Measurements from ENCODE around the gene ARHGAP11A.

ARHGAP11A gene

GRCh38 chr15:32657198-32657883 is 42.0 kb downstream of the ARHGAP11A start:
- Histone ChIP-seq H3K27ac (no peak overlapping the region), H3K4me3 (ENCODE audit: low read depth, low read length) (no peak overlapping the region)
- no peak for DNase-seq

GRCh38 chr15:32657941-32658340 is 42.6 kb downstream of the ARHGAP11A start:
- no peak for DNase-seq
- no peak overlapping the region for H3K27ac ChIP-seq

More at GRCh38 chr15:32657198-32657883, 42.0 kb downstream of the ARHGAP11A start:
- H3K9me3 ChIP-seq (ENCODE audit: severe bottlenecking): no peaks in the 10 kb centered on the region
- TF ChIP-seq, protein P1, sequence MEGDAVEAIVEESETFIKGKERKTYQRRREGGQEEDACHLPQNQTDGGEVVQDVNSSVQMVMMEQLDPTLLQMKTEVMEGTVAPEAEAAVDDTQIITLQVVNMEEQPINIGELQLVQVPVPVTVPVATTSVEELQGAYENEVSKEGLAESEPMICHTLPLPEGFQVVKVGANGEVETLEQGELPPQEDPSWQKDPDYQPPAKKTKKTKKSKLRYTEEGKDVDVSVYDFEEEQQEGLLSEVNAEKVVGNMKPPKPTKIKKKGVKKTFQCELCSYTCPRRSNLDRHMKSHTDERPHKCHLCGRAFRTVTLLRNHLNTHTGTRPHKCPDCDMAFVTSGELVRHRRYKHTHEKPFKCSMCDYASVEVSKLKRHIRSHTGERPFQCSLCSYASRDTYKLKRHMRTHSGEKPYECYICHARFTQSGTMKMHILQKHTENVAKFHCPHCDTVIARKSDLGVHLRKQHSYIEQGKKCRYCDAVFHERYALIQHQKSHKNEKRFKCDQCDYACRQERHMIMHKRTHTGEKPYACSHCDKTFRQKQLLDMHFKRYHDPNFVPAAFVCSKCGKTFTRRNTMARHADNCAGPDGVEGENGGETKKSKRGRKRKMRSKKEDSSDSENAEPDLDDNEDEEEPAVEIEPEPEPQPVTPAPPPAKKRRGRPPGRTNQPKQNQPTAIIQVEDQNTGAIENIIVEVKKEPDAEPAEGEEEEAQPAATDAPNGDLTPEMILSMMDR (IDR thresholded peaks at IDR 0.05; ENCODE audit: low read depth, low read length): no peak
- no peaks in the 10 kb centered on the region for H3K36me3 ChIP-seq
- H3K27me3 ChIP-seq (ENCODE audit: insufficient read depth, low read depth, severe bottlenecking): no peaks in the 10 kb centered on the region

DNA sequence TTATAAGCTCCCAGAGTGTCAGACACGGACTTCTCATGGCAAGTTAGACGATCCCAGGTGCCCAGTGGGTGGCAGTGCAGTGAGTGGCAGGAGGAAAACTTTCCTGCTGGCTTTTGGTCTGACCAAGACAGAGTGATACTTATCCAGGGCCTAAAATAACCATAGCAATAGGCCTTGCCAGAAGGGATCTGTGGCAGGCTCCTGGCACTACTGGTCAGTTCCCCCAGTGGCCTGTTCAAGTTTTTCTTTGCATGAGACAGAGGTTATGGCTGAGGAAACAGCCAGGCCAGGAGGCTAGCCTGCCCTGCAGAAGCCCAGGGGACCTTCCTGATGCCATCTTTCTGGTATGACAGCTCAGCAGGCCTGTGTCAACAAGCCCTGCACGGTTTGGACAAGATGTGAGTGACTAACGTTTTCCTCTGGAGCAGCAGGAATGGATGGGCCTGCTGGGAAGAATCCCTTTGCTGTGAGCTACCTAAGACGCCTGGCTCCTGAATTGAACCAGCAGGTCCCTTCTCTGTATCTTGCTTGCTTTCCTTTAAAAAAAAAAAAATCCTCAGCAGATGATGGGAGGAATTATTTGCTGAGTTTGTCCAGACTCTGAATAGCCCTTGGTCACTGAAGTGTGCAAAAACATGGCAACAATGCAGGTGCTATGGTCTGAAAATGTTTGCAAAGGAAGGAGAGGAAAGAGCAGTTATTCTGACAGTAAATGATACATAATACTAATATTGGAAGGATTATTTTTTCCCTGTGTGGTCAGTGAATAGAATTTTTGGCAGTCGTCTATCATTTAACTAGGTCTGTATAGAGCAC is 44.2 kb downstream of the ARHGAP11A start:
- no peaks in the 10 kb centered on the region for H3K9me3 ChIP-seq (ENCODE audit: severe bottlenecking)
- H3K36me3 ChIP-seq: no peaks in the 10 kb centered on the region
- H3K27ac ChIP-seq: no peak overlapping the region
- no peak for DNase-seq
- no peak overlapping the region for H3K4me3 ChIP-seq (ENCODE audit: low read depth, low read length)
- H3K27me3 ChIP-seq (ENCODE audit: insufficient read depth, low read depth, severe bottlenecking): no peaks in the 10 kb centered on the region
- TF ChIP-seq, protein P1 (IDR thresholded peaks at IDR 0.05; ENCODE audit: low read depth, low read length): no peak

More at GRCh38 chr15:32657941-32658340, 42.6 kb downstream of the ARHGAP11A start:
- Histone ChIP-seq H3K36me3 (no peaks in the 10 kb centered on the region), H3K9me3 (ENCODE audit: severe bottlenecking) (no peaks in the 10 kb centered on the region), H3K27me3 (ENCODE audit: insufficient read depth, low read depth, severe bottlenecking) (no peaks in the 10 kb centered on the region), H3K4me3 (ENCODE audit: low read depth, low read length) (no peak overlapping the region)
- TF ChIP-seq, protein P1 (IDR thresholded peaks at IDR 0.05; ENCODE audit: low read depth, low read length): no peak

- H3K9me3 ChIP-seq (ENCODE audit: severe bottlenecking): no peaks in the 10 kb centered on the region
- H3K27me3 ChIP-seq (ENCODE audit: insufficient read depth, low read depth, severe bottlenecking): no peaks in the 10 kb centered on the region
- TF ChIP-seq, protein P1 (IDR thresholded peaks at IDR 0.05; ENCODE audit: low read depth, low read length): no peak
- no peak for DNase-seq
- no peak overlapping the region for H3K4me3 ChIP-seq (ENCODE audit: low read depth, low read length)
- no peaks in the 10 kb centered on the region for H3K36me3 ChIP-seq
- H3K27ac ChIP-seq: no peak overlapping the region
These were observed 48.4 kb downstream of the ARHGAP11A start for GRCh38 chr15:32663671-32664070.

DNA sequence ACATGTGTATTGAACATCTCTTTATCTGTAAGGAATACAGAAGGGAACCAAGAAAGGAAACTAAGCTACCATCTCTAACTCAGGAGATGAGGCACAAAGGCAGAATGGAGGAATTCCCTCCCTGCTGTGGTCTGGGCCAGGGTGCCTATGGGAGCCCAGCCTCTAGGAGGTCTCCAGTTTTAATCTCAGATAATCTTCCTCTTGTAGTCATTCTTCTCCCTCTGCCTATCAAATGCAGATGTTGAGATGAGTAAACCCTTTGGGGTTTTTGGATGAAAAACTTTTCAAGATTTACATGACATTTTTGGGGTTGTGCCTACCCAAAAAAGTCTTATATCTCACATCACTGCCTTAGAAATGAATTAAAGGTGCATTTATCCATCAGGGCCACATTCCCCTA is 49.5 kb downstream of the ARHGAP11A start:
- no peak overlapping the region for H3K27ac ChIP-seq
- no peaks in the 10 kb centered on the region for H3K36me3 ChIP-seq
- no peak overlapping the region for H3K4me3 ChIP-seq (ENCODE audit: low read depth, low read length)
- TF ChIP-seq, protein P1 (IDR thresholded peaks at IDR 0.05; ENCODE audit: low read depth, low read length): no peak
- DNase-seq: no peak
- no peaks in the 10 kb centered on the region for H3K9me3 ChIP-seq (ENCODE audit: severe bottlenecking)
- no peaks in the 10 kb centered on the region for H3K27me3 ChIP-seq (ENCODE audit: insufficient read depth, low read depth, severe bottlenecking)

Measured in WERI-Rb-1 (cell line).